GM18909 (cell line): ENCODE measurements around the gene HSF4.
A peak's percentile ranks its signal among the peaks of the same experiment; 100 is the strongest.

Source experiments
- ATAC-seq: cut with Tn5 transposase; IDR thresholded peaks from one replicate; pipeline ENCODE4 v1.9.1; 2021; ENCODE audit warnings: mild to moderate bottlenecking; ENCODE audit not compliant: unreplicated experiment, poor library complexity

HSF4 gene

GRCh38 chr16:67165121-67166078 is 855 bp downstream of the HSF4 start:
- ATAC-seq, result no peak

GRCh38 chr16:67166110-67166547 is 1.6 kb downstream of the HSF4 start:
- no peak for ATAC-seq

- ATAC-seq, result no peak
Observed at GRCh38 chr16:67166598-67167168, 2.1 kb downstream of the HSF4 start.

- ATAC-seq, result no peak
Observed at GRCh38 chr16:67167588-67167987, 3.0 kb downstream of the HSF4 start.

GRCh38 chr16:67169011-67169451 is 4.5 kb downstream of the HSF4 start:
- ATAC-seq, result no peak

GRCh38 chr16:67169642-67170167 is 5.2 kb downstream of the HSF4 start:
- no peak for ATAC-seq

- ATAC-seq, result peak; percentile 42
Observed at GRCh38 chr16:67170168-67170948, 5.8 kb downstream of the HSF4 start, which contains the start of gene NOL3. Gene NOL3 (plus strand): TSS chr16:67170538.

GRCh38 chr16:67170949-67171649 is 6.6 kb downstream of the HSF4 start:
- ATAC-seq, result no peak

- ATAC-seq, result no peak
Observed at GRCh38 chr16:67173323-67173722, 8.8 kb downstream of the HSF4 start.

- ATAC-seq, result peak; percentile 48
Observed at GRCh38 chr16:67173808-67174705, 9.5 kb downstream of the HSF4 start.

- ATAC-seq, result no peak
Observed at GRCh38 chr16:67174706-67175231, 10.2 kb downstream of the HSF4 start.

GRCh38 chr16:67176662-67177061 is 12.1 kb downstream of the HSF4 start:
- no peak for ATAC-seq

GRCh38 chr16:67177743-67178699 is 13.5 kb downstream of the HSF4 start:
- no peak for ATAC-seq

GRCh38 chr16:67179421-67180080 is 15.0 kb downstream of the HSF4 start:
- ATAC-seq, result no peak

GRCh38 chr16:67180166-67180565 is 15.6 kb downstream of the HSF4 start:
- no peak for ATAC-seq

GRCh38 chr16:67181346-67181745 is 16.8 kb downstream of the HSF4 start:
- ATAC-seq, result no peak

GRCh38 chr16:67182288-67182687 is 17.7 kb downstream of the HSF4 start:
- ATAC-seq, result no peak
